Keratinocyte (primary cell): ENCODE data around the gene ADGRB2. TPM values are rescaled to one million over a fixed set of nuclear protein-coding genes. Genes with fewer than 3 reads are reported as not detected.

Source experiments
- DNase-seq: peaks from one replicate; pipeline ENCODE4 v3.0.0-alpha.2; 2011; ENCODE audit warnings: low read depth, missing footprints, low spot score
- FAIRE-seq: peaks from 2 replicates; lab custom pipeline; 2011; peaks lifted over from hg19 to GRCh38; lab: Jason Lieb, UNC
- H2AFZ ChIP-seq: 2 replicates; pipeline ENCODE4 v1.6.0; 2012; ENCODE audit warnings: low read length, control low read depth, inconsistent platforms; ENCODE audit not compliant: control insufficient read depth
- H3K27ac ChIP-seq: 2 replicates; pipeline ENCODE4 v1.5.1; 2011; ENCODE audit warnings: low read length; ENCODE audit not compliant: control insufficient read depth, insufficient read depth
- H3K27me3 ChIP-seq: 3 replicates; pipeline ENCODE4 v1.6.0; 2011; ENCODE audit warnings: low read length; ENCODE audit not compliant: control insufficient read depth, insufficient read depth; ENCODE audit errors: extremely low read depth
- H3K36me3 ChIP-seq, 2 experiments: 2 replicates in 1 of 2; 3 replicates in 1 of 2; pipeline ENCODE4 v1.5.1; 2011; ENCODE audit warnings: low read length in 2 of 2, mild to moderate bottlenecking in 1 of 2; ENCODE audit not compliant: control insufficient read depth in 2 of 2, insufficient read depth in 2 of 2; ENCODE audit errors: extremely low read depth in 1 of 2
- H3K4me1 ChIP-seq: 3 replicates; pipeline ENCODE4 v1.5.1; 2011; ENCODE audit warnings: low read length; ENCODE audit not compliant: control insufficient read depth, insufficient read depth; ENCODE audit errors: extremely low read depth
- H3K4me2 ChIP-seq: 3 replicates; pipeline ENCODE4 v1.6.0; 2011; ENCODE audit warnings: low read depth, low read length; ENCODE audit not compliant: control insufficient read depth, insufficient read depth; ENCODE audit errors: extremely low read depth
- H3K4me3 ChIP-seq, 3 experiments: fragments of 200-600 bp in 1 of 3; sonication (generic) in 1 of 3; 2 replicates in 2 of 3; 3 replicates in 1 of 3; pipeline ENCODE4 v1.5.1; 2011 to 2016; ENCODE audit warnings: low read length in 3 of 3, mild to moderate bottlenecking in 3 of 3, control low read depth in 2 of 3, inconsistent platforms in 1 of 3, low read depth in 1 of 3, mixed read lengths in 1 of 3, mixed run types in 1 of 3, moderate library complexity in 1 of 3; ENCODE audit not compliant: control insufficient read depth in 2 of 3, insufficient read depth in 2 of 3; ENCODE audit errors: extremely low read depth in 1 of 3
- H3K79me2 ChIP-seq: 2 replicates; pipeline ENCODE4 v1.6.0; 2012; ENCODE audit warnings: low read length; ENCODE audit not compliant: control insufficient read depth, insufficient read depth
- H3K9ac ChIP-seq: 3 replicates; pipeline ENCODE4 v1.6.0; 2011; ENCODE audit warnings: low read length; ENCODE audit not compliant: control insufficient read depth, insufficient read depth; ENCODE audit errors: extremely low read depth
- H3K9me1 ChIP-seq: 3 replicates; pipeline ENCODE4 v1.6.0; 2011; ENCODE audit warnings: low read length; ENCODE audit not compliant: control insufficient read depth, insufficient read depth; ENCODE audit errors: extremely low read depth
- H3K9me3 ChIP-seq: 2 replicates; pipeline ENCODE4 v1.5.1; 2012; ENCODE audit warnings: low read depth, low read length; ENCODE audit not compliant: control insufficient read depth
- H4K20me1 ChIP-seq: 3 replicates; pipeline ENCODE4 v1.6.0; 2011; ENCODE audit warnings: low read length; ENCODE audit not compliant: control insufficient read depth, insufficient read depth; ENCODE audit errors: extremely low read depth
- EZH2 ChIP-seq: IDR thresholded peaks from one replicate; pipeline ENCODE4 v1.6.1; 2012; ENCODE audit warnings: inconsistent platforms, mild to moderate bottlenecking, low read length, moderate library complexity
- dilution Hi-C: fragments of 300-500 bp; cut with MboI; formaldehyde crosslinking; loops from one replicate; pipeline ENCODE4 v1.7.0; 2020; ENCODE audit warnings: low sequenced_read_pairs; ENCODE audit not compliant: extremely low pct_ligation_motif_present
- polyA plus RNA-seq, 5 experiments: library from polyadenylated mRNA; depleted of rRNA in 3 of 5; stranded (reverse) in 3 of 5; stranded (forward) in 1 of 5; unstranded in 1 of 5; fragments of >200 nt; gene quantifications; 1 replicate in 1 of 5; 2 replicates in 3 of 5; 3 replicates in 1 of 5; pipeline versions ENCODE4 v1.2.1 to v1.2.3, GENCODE V29; 2011 to 2012; ENCODE audit warnings: missing spikeins in 2 of 5, low read depth in 1 of 5, low replicate concordance in 1 of 5
- TF ChIP-seq, protein P1 (sequence below), 3 experiments: IDR thresholded peaks in 1 of 3; conservative IDR thresholded peaks in 1 of 3; optimal IDR thresholded peaks in 1 of 3; 2 replicates in 2 of 3; 3 replicates in 1 of 3; pipeline versions ENCODE3 to v1.5.1; 2011; ENCODE audit warnings: low read length in 3 of 3, mild to moderate bottlenecking in 3 of 3, moderate library complexity in 2 of 3, control low read depth in 1 of 3, inconsistent platforms in 1 of 3; ENCODE audit not compliant: insufficient read depth in 2 of 3; ENCODE audit errors: extremely low read depth in 1 of 3

The ADGRB2 gene
- polyA plus RNA-seq, 1 donor (not counting 4 experiments of a cell fraction or from before 2014, with no cell fraction given), result 0.68 TPM

DNA sequence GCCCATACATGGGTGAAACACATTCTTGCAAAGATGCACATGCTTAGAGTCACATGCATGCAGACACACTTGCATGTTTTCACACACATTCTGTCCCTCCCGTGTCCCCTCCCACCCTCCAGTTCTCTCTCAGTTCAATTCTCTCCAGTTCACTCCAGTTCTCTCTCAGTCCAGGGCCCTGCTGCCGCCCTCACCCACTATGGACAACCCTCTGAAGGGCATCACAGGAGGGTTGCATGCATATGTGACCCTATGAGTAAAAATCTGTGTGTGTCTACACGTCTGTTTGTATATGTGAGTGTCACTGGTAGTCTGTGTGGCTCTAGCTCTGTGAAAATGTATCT lies 21.8 kb upstream of the ADGRB2 start:
- Histone ChIP-seq H3K9me3 (no peaks in the 10 kb centered on the region), H3K27ac (no peak overlapping the region), H3K4me2 (no peak overlapping the region), H3K9me1 (no peaks in the 10 kb centered on the region), H4K20me1 (no peaks in the 10 kb centered on the region), H3K4me1 (peaks cover 11% of the 10 kb centered on the region), H3K9ac (no peak overlapping the region), H2AFZ (no peak overlapping the region), H3K36me3 (no peaks in the 10 kb centered on the region), H3K79me2 (no peaks in the 10 kb centered on the region), H3K4me3 (no peak overlapping the region), H3K27me3 (no peaks in the 10 kb centered on the region)
- FAIRE-seq (no peak), DNase-seq (no peak)
- dilution Hi-C loops, result no loop called here
- TF ChIP-seq EZH2, result no peak
- TF ChIP-seq, protein P1, sequence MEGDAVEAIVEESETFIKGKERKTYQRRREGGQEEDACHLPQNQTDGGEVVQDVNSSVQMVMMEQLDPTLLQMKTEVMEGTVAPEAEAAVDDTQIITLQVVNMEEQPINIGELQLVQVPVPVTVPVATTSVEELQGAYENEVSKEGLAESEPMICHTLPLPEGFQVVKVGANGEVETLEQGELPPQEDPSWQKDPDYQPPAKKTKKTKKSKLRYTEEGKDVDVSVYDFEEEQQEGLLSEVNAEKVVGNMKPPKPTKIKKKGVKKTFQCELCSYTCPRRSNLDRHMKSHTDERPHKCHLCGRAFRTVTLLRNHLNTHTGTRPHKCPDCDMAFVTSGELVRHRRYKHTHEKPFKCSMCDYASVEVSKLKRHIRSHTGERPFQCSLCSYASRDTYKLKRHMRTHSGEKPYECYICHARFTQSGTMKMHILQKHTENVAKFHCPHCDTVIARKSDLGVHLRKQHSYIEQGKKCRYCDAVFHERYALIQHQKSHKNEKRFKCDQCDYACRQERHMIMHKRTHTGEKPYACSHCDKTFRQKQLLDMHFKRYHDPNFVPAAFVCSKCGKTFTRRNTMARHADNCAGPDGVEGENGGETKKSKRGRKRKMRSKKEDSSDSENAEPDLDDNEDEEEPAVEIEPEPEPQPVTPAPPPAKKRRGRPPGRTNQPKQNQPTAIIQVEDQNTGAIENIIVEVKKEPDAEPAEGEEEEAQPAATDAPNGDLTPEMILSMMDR (optimal IDR thresholded peaks at IDR 0.05 in 1 of 3, IDR thresholded peaks at IDR 0.05 in 1 of 3, conservative IDR thresholded peaks at IDR 0.05 in 1 of 3; ENCODE audit: extremely low read depth in 1 of 3, insufficient read depth in 2 of 3, low read length in 3 of 3), result no peak

DNA sequence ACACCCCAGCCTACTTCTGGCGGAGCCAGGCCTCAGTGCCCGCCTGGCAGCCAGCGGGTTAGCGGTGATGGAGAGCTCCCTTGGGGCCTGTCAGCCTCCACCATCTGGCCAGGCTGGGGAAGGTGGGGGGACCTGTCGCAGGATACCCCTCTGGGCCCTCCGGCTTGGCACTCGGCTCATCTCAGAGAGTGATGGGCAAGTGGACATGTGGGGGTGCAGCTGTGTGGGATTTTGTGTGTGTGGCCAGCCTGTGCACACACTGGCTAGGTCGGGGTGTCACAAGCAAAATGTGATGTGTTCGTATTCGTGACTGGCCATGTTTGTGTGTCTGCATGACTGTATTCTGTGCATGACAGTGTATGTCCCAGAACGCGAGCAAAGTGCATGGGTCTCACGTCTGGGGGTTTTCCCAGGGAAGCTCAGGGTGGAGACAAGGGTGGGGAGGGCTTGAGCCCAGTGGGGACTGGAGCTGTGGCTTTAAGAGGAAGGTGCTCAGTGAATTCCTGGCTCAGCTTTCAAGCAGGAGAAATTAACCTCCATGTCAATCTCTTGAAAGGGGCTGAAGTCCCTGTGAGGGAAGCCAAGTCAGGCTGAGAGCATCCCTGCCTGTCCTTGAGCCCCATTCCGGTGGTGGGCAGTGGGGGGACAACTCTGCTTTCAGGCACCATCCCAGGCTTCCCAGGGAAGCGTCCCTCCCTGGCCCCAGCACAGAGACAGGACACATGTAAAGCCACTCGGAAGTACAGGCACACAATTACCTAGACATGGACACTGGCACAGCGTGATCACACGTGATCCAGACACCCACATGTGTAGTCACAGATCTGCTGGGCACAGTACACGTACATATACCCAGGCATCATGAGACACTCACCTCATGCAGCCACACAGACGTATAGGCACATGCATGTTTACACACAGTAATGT lies 21.1 kb upstream of the ADGRB2 start:
- FAIRE-seq, result no peak

More for the DNA sequence above, 21.1 kb upstream of the ADGRB2 start:
- no peaks in the 10 kb centered on the region for H4K20me1 ChIP-seq
- peaks cover 11% of the 10 kb centered on the region for H3K4me1 ChIP-seq
- no peak for DNase-seq
- no peak overlapping the region for H3K9ac ChIP-seq
- dilution Hi-C loops, result no loop called here
- H3K79me2 ChIP-seq, result no peaks in the 10 kb centered on the region
- H3K4me2 ChIP-seq, result no peak overlapping the region
- no peak overlapping the region for H3K4me3 ChIP-seq
- no peak overlapping the region for H3K27ac ChIP-seq
- no peaks in the 10 kb centered on the region for H3K27me3 ChIP-seq
- TF ChIP-seq, protein P1 (optimal IDR thresholded peaks at IDR 0.05 in 1 of 3, IDR thresholded peaks at IDR 0.05 in 1 of 3, conservative IDR thresholded peaks at IDR 0.05 in 1 of 3; ENCODE audit: extremely low read depth in 1 of 3, insufficient read depth in 2 of 3, low read length in 3 of 3), result no peak
- TF ChIP-seq EZH2, result no peak
- no peak overlapping the region for H2AFZ ChIP-seq
- no peaks in the 10 kb centered on the region for H3K9me1 ChIP-seq
- H3K9me3 ChIP-seq, result no peaks in the 10 kb centered on the region
- H3K36me3 ChIP-seq, result no peaks in the 10 kb centered on the region
